Karpas-422 (cell line): Measurements from ENCODE around the gene MRPL21. TPM values are rescaled to one million over a fixed set of nuclear protein-coding genes. Genes with fewer than 3 reads are reported as not detected.
A peak's percentile ranks its signal among the peaks of the same experiment; 100 is the strongest.

ENCODE experiments used
- DNase-seq: peaks from one replicate; pipeline ENCODE4 v3.0.0-alpha.2; 2015
- H2AFZ ChIP-seq: fragments of 200-600 bp; sonication (generic); 2 replicates; pipeline ENCODE4 v1.6.1; 2014; ENCODE audit warnings: antibody characterized with exemption, low read length, mixed read lengths
- H3K27ac ChIP-seq: fragments of 200-600 bp; sonication (generic); 2 replicates; pipeline ENCODE4 v1.5.1; 2014; ENCODE audit warnings: mild to moderate bottlenecking, low read length, moderate library complexity
- H3K27me3 ChIP-seq: fragments of 200-600 bp; sonication (generic); 2 replicates; pipeline ENCODE4 v1.6.1; 2014; ENCODE audit warnings: low read length, mixed read lengths
- H3K36me3 ChIP-seq: fragments of 200-600 bp; sonication (generic); 2 replicates; pipeline ENCODE4 v1.6.1; 2014; ENCODE audit warnings: low read length, mixed read lengths; ENCODE audit not compliant: insufficient read depth
- H3K4me1 ChIP-seq: fragments of 200-600 bp; sonication (generic); 2 replicates; pipeline ENCODE4 v1.6.1; 2014; ENCODE audit warnings: mild to moderate bottlenecking, low read length, mixed read lengths
- H3K4me2 ChIP-seq: fragments of 200-600 bp; sonication (generic); 2 replicates; pipeline ENCODE4 v1.6.1; 2014; ENCODE audit warnings: low read length, low read depth, mild to moderate bottlenecking; ENCODE audit not compliant: poor library complexity, severe bottlenecking
- H3K4me3 ChIP-seq: fragments of 200-600 bp; sonication (generic); 2 replicates; pipeline ENCODE4 v1.5.1; 2014; ENCODE audit warnings: mild to moderate bottlenecking, antibody characterized with exemption, low read length, mixed read lengths
- H3K79me2 ChIP-seq: fragments of 200-600 bp; sonication (generic); 2 replicates; pipeline ENCODE4 v1.6.1; 2014; ENCODE audit warnings: mild to moderate bottlenecking, low read length, mixed read lengths
- H3K9ac ChIP-seq: fragments of 200-600 bp; sonication (generic); 2 replicates; pipeline ENCODE4 v1.6.0; 2014; ENCODE audit warnings: low read length
- H3K9me2 ChIP-seq: fragments of 200-600 bp; sonication (generic), shearing (Covaris generic); replicated peaks from 2 replicates; pipeline ENCODE4 v1.6.0; 2014; ENCODE audit warnings: mild to moderate bottlenecking, low read length, moderate library complexity; ENCODE audit not compliant: insufficient read depth
- H3K9me3 ChIP-seq: fragments of 300-700, 200-600 bp; sonication (generic); 2 replicates; pipeline ENCODE4 v1.6.1; 2014; ENCODE audit warnings: low read length, mixed read lengths
- H4K20me1 ChIP-seq: fragments of 200-600 bp; sonication (generic); 2 replicates; pipeline ENCODE4 v1.6.1; 2014; ENCODE audit warnings: mild to moderate bottlenecking, antibody characterized with exemption, low read length, low read depth; ENCODE audit not compliant: insufficient read depth
- total RNA-seq: library from RNA; depleted of rRNA; stranded (reverse); fragments of >200 nt; shearing (Covaris generic); gene quantifications from 2 replicates; pipeline ENCODE4 v1.2.3, GENCODE V29; 2014; ENCODE audit warnings: low replicate concordance; rRNA removed

The MRPL21 gene
- 88.3 and 121 TPM in 2 replicates for total RNA-seq

DNA sequence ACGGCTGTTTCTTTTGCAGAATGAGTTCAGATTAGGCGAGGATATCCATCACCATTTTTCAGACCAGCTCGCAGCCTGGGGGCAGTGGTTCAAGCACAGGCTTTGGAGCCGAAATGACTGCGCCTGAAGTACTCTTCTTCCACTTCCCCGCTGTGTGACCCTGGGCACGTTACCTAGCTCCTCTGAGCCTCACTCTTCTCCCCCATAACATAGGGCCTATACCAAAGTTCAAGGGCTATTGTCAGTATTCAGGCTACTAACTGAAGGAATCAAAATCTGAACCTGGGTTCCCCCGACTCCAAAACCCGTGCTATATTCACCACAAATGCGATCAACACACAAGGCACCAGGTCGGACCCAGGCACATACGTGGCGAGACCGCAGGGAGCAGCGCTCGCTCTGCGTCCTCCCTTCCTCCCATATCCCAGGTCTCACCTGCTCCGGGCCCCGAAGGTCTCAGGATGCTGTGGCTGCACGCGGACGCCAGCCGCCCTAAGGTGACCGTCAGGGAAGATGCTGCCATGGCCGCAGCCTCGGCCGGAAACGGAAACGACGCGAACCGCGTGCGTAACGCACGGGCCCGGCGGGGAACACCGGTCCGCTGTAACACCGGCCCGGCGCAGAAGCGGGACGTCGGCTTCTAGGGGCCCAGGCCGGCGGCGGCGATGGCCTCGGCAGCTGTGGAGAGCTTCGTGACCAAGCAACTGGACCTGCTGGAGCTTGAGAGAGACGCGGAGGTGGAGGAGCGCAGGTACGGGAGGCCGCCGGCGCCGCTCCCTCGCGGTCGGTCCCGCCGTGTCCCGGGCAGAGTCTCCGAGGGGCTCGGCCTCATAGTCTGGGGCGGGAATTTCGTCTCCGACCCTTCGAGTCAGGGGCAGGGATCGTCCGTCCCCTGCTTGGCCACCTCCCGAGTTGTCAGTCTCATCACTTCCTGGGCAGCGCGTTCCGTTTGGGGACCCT is at the start of gene MRPL21, which contains the start of gene IGHMBP2:
TSS of gene MRPL21 (minus strand) at position 545 of the 960 bp plus-strand sequence. CDS start at position 523, 22 bp downstream.
TSS of gene IGHMBP2 (plus strand) at position 604 of the 960 bp plus-strand sequence. CDS start at position 666, 62 bp downstream.
- peaks cover 26% of the 10 kb centered on the region for H4K20me1 ChIP-seq
- DNase-seq, result peak; percentile 95
- H3K79me2 ChIP-seq, result peaks cover 78% of the 10 kb centered on the region
- H3K9ac ChIP-seq, result peak within 1 kb of the TSS; percentile 99
- peak within 1 kb of the TSS; percentile 100 for H3K4me3 ChIP-seq
- H3K9me3 ChIP-seq, result no peaks in the 10 kb centered on the region
- peak within 1 kb of the TSS; percentile 96 for H3K4me2 ChIP-seq
- H3K27ac ChIP-seq, result peak within 1 kb of the TSS; percentile 46; the same call in 1 of the 2 replicates
- no peaks in the 10 kb centered on the region for H3K9me2 ChIP-seq
- no peaks in the 10 kb centered on the region for H3K27me3 ChIP-seq
- peak within 1 kb of the TSS; percentile 99 for H2AFZ ChIP-seq
- H3K4me1 ChIP-seq, result peaks cover 26% of the 10 kb centered on the region
- peaks cover 20% of the 10 kb centered on the region; the same call in 1 of the 2 replicates for H3K36me3 ChIP-seq

DNA sequence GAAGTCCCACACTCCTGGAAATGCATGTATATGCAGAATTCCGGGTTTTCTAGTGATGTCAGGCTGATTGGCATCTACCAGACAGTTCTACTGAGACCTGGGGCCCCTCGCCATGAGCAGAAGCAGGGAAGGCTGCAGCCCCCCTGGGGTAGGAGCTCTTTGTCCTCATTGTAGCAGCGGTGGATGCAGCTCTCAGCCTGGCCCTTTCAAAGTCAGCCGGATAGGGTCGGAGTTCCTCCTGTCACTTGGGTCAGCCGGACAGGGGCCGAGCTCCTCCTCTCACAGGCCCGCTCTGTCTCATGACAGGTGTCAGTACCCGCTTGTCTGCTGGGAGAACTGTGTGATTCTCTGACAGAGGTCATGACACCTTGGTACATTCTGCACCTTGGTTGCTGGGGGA is 47.1 kb upstream of the MRPL21 start:
- H4K20me1 ChIP-seq, result no peaks in the 10 kb centered on the region
- H3K9ac ChIP-seq, result no peak overlapping the region
- H2AFZ ChIP-seq, result no peak overlapping the region
- H3K9me3 ChIP-seq, result no peaks in the 10 kb centered on the region
- peaks cover 10% of the 10 kb centered on the region for H3K4me1 ChIP-seq
- DNase-seq, result no peak
- no peaks in the 10 kb centered on the region for H3K79me2 ChIP-seq
- H3K27ac ChIP-seq, result no peak overlapping the region
- no peaks in the 10 kb centered on the region for H3K27me3 ChIP-seq
- H3K9me2 ChIP-seq, result no peaks in the 10 kb centered on the region
- no peak overlapping the region for H3K4me2 ChIP-seq
- no peak overlapping the region for H3K4me3 ChIP-seq
- H3K36me3 ChIP-seq, result no peaks in the 10 kb centered on the region

DNA sequence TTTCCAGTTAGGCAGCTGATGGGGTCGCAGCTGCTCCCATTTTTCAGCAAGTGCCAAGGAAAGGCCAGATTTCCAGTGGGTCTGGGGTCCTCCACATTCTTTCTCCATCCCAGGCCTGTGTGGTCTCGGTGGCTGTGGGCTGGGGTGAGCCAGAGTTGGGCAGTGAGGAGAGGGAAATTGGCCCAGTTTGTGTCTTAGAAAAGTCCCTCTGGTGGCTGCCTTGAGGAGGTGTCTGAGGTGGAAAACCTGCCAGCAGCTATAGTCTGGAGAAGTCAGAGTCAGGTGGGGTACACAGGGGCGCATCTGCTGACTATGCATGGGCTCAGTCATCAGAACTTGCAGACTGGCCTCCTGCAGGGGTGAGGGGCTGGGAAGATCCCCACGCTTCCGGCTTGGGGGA is 46.6 kb upstream of the MRPL21 start:
- Histone ChIP-seq H3K36me3 (no peaks in the 10 kb centered on the region), H3K9me3 (no peaks in the 10 kb centered on the region), H3K9me2 (no peaks in the 10 kb centered on the region), H3K4me3 (no peak overlapping the region), H3K79me2 (no peaks in the 10 kb centered on the region), H3K4me2 (no peak overlapping the region), H3K27me3 (no peaks in the 10 kb centered on the region), H3K27ac (no peak overlapping the region), H2AFZ (no peak overlapping the region), H3K9ac (no peak overlapping the region), H4K20me1 (no peaks in the 10 kb centered on the region), H3K4me1 (peaks cover 10% of the 10 kb centered on the region)
- peak; percentile 73 for DNase-seq

DNA sequence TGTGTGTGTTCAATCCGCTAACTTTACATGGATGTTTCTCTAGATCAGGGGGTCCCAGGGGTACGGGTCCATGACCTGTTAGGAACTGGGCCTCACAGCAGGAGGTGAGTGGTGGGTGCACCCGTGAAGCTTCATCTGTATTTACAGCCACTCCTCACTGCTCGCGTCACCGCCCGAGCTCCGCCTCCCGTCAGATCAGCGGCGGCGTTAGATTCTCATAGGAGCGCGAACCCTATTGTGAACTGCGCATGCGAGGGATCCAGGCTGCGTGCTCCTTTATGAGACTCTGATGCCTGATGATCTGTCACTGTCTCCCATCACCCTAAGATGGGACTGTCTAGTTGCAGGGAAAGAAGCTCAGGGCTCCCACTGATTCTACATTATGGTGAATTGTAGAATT is 45.3 kb upstream of the MRPL21 start:
- Histone ChIP-seq H3K36me3 (no peaks in the 10 kb centered on the region), H2AFZ (no peak overlapping the region), H3K79me2 (no peaks in the 10 kb centered on the region), H3K27me3 (no peaks in the 10 kb centered on the region), H3K27ac (no peak overlapping the region), H3K9me3 (no peaks in the 10 kb centered on the region), H3K4me3 (no peak overlapping the region), H3K4me2 (no peak overlapping the region), H3K9me2 (no peaks in the 10 kb centered on the region), H3K9ac (no peak overlapping the region), H3K4me1 (peaks cover 10% of the 10 kb centered on the region), H4K20me1 (no peaks in the 10 kb centered on the region)
- no peak for DNase-seq

DNA sequence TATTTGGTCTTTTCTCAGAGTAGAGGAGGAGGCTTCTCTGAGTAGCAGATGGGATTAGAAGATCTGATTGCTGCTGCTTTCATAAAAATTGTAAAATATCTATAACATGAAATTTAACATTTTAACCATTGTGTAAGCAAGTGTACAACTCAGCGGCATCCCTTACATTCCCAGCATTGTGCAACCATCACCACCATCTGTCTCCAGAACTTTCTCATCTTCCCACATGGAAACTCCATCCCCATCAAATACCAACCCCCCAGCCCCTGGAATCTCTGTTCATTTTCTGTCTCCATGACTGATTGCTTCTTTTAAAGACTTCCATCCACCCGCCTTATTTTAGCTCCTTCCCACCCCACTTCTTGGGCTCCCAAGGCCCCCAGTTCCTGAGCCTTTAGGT is 44.9 kb upstream of the MRPL21 start:
- Histone ChIP-seq H3K79me2 (no peaks in the 10 kb centered on the region), H4K20me1 (no peaks in the 10 kb centered on the region), H3K9me3 (no peaks in the 10 kb centered on the region), H3K27ac (no peak overlapping the region), H3K9me2 (no peaks in the 10 kb centered on the region), H2AFZ (no peak overlapping the region), H3K9ac (no peak overlapping the region), H3K27me3 (no peaks in the 10 kb centered on the region), H3K4me1 (peaks cover 10% of the 10 kb centered on the region), H3K4me2 (no peak overlapping the region), H3K4me3 (no peak overlapping the region), H3K36me3 (no peaks in the 10 kb centered on the region)
- no peak for DNase-seq

DNA sequence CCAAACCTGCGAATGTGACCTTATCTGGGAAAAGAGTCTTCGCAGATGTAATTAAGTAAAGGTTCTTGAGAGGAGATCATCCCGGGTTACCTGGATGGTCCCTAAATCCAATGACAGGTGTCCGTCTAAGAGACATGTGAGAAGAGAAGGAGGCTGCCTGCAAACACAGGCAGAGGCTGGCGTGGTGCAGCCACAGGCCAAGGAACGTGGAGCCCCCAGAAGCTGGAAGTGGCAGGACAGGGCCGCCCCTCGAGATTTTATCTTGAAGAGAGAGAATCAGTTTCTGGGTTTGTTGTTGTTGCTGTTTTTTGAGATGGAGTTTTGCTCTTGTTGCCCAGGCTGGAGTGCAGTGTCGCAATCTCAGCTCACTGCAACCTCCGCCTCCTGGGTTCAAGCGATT is 43.5 kb upstream of the MRPL21 start:
- no peak overlapping the region for H3K27ac ChIP-seq
- H3K27me3 ChIP-seq, result no peaks in the 10 kb centered on the region
- no peaks in the 10 kb centered on the region for H4K20me1 ChIP-seq
- H3K79me2 ChIP-seq, result no peaks in the 10 kb centered on the region
- H3K9me3 ChIP-seq, result no peaks in the 10 kb centered on the region
- H2AFZ ChIP-seq, result no peak overlapping the region
- H3K4me3 ChIP-seq, result no peak overlapping the region
- DNase-seq, result no peak
- no peaks in the 10 kb centered on the region for H3K36me3 ChIP-seq
- no peaks in the 10 kb centered on the region for H3K9me2 ChIP-seq
- no peak overlapping the region for H3K4me2 ChIP-seq
- H3K9ac ChIP-seq, result no peak overlapping the region
- peaks cover 10% of the 10 kb centered on the region for H3K4me1 ChIP-seq

DNA sequence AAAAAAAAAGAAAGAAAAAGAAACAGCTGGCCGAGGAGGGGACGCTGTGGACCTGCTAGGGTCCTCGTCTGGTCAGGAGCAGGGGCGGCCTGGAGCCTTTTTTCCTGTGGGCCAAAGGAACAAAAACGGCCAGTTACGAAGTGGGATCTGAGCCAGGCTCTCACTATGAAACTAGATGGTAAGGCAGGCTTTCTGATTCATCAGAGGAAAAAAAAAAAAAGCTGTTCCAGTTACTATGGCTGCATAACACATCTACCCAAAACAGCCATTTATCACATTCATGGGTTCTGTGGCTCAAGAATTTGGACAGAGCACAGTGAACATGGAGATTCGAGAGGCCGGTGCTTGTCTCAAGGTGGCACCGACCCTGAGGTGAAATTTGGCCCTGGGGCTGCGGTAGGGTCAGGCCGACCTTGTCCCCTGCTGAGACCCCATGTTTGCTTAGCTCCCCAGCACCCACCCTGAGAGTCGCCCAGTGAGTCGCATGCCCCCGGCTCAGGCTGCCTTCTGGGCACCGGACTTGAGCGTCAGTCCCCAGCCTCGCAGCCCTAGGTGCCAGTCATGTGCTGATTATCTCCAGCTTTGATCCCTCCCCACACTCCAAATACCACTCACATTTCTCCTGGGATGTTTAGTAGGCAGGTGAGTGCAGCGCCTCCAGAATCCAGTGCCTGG is 42.9 kb upstream of the MRPL21 start:
- Histone ChIP-seq H3K27ac (no peak overlapping the region), H4K20me1 (no peaks in the 10 kb centered on the region), H2AFZ (no peak overlapping the region), H3K9ac (no peak overlapping the region), H3K4me3 (no peak overlapping the region), H3K9me2 (no peaks in the 10 kb centered on the region), H3K4me2 (no peak overlapping the region), H3K79me2 (no peaks in the 10 kb centered on the region), H3K9me3 (no peaks in the 10 kb centered on the region), H3K4me1 (peaks cover 10% of the 10 kb centered on the region), H3K27me3 (no peaks in the 10 kb centered on the region), H3K36me3 (no peaks in the 10 kb centered on the region)
- DNase-seq, result no peak

DNA sequence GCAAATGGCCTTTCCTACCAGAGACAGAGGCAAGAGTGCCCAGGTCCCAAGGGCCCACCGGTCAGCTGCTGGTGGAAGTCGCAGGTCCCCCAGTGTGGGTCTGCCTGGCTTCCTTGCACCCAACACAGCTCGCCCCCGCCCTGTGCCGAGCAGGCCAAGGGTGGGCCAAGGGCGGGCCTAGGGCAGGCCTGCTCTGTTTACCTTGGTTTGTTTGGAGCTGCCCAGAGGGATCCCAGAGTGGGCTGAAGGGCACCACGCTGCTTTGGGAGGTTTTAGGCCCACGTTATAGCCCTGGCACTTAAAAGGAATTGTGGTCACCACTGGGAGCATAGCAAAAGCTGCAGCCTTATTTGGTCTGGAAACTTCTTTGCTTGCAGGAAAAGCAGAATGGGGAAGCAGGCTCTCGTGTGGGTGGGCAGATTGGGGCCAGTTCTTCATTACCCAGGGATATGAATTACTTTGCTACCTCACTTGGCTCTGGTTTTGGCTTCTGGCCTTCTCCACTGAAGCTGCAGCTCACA is 39.2 kb upstream of the MRPL21 start:
- Histone ChIP-seq H3K9me3 (no peaks in the 10 kb centered on the region), H3K9me2 (no peaks in the 10 kb centered on the region), H3K27me3 (no peaks in the 10 kb centered on the region), H3K79me2 (no peaks in the 10 kb centered on the region), H3K36me3 (no peaks in the 10 kb centered on the region), H4K20me1 (no peaks in the 10 kb centered on the region), H3K4me2 (no peak overlapping the region), H3K9ac (no peak overlapping the region), H3K27ac (no peak overlapping the region), H3K4me1 (no peaks in the 10 kb centered on the region), H3K4me3 (no peak overlapping the region), H2AFZ (no peak overlapping the region)
- no peak for DNase-seq
